Left hindlimb (tissue), 1 donor: ENCODE data around the gene ZEB2.

Experiments
- DNase-seq: peaks from one replicate; pipeline ENCODE4 v3.0.0-alpha.2; 2018

The ZEB2 gene

GRCh38 chr2:144447535-144447934 is 72.4 kb downstream of the ZEB2 start:
- no peak for DNase-seq

GRCh38 chr2:144446136-144446535 is 73.8 kb downstream of the ZEB2 start:
- DNase-seq: no peak

- DNase-seq: no peak
Observed at GRCh38 chr2:144445196-144445595, 74.7 kb downstream of the ZEB2 start.

GRCh38 chr2:144443837-144444817 is 75.8 kb downstream of the ZEB2 start:
- DNase-seq: no peak

GRCh38 chr2:144441711-144442141 is 78.2 kb downstream of the ZEB2 start:
- DNase-seq: no peak

GRCh38 chr2:144439993-144440392 is 79.9 kb downstream of the ZEB2 start:
- no peak for DNase-seq

- DNase-seq: no peak
Observed at GRCh38 chr2:144438801-144439631, 80.9 kb downstream of the ZEB2 start.

GRCh38 chr2:144437636-144438035 is 82.3 kb downstream of the ZEB2 start:
- DNase-seq: no peak

- DNase-seq: no peak
Observed at GRCh38 chr2:144434425-144435222, 85.3 kb downstream of the ZEB2 start.

GRCh38 chr2:144432921-144433320 is 87.0 kb downstream of the ZEB2 start:
- no peak for DNase-seq

- no peak for DNase-seq
Observed at GRCh38 chr2:144431998-144432397, 87.9 kb downstream of the ZEB2 start.

- no peak for DNase-seq
Observed at GRCh38 chr2:144431392-144431783, 88.5 kb downstream of the ZEB2 start.

- peak; percentile 38 for DNase-seq
Observed at GRCh38 chr2:144430722-144431391, 89.1 kb downstream of the ZEB2 start.

- DNase-seq: no peak
Observed at GRCh38 chr2:144429396-144430112, 90.4 kb downstream of the ZEB2 start.

- DNase-seq: no peak
Observed at GRCh38 chr2:144426981-144427479, 92.9 kb downstream of the ZEB2 start.

- DNase-seq: no peak
Observed at GRCh38 chr2:144426355-144426754, 93.6 kb downstream of the ZEB2 start.

GRCh38 chr2:144424559-144425240 is 95.2 kb downstream of the ZEB2 start:
- no peak for DNase-seq

GRCh38 chr2:144421606-144422510 is 98.1 kb downstream of the ZEB2 start:
- no peak for DNase-seq

- no peak for DNase-seq
Observed at GRCh38 chr2:144419218-144419617, 100.7 kb downstream of the ZEB2 start.

GRCh38 chr2:144415386-144415785 is 104.5 kb downstream of the ZEB2 start:
- DNase-seq: no peak
